ENCODE measurements around the gene SEPTIN6.
"Not testable (repeated sequence)": the region's sequence is repeated elsewhere in the genome, so short reads cannot be mapped to it uniquely, and the experiment has no call there.

Gene SEPTIN6

DNA sequence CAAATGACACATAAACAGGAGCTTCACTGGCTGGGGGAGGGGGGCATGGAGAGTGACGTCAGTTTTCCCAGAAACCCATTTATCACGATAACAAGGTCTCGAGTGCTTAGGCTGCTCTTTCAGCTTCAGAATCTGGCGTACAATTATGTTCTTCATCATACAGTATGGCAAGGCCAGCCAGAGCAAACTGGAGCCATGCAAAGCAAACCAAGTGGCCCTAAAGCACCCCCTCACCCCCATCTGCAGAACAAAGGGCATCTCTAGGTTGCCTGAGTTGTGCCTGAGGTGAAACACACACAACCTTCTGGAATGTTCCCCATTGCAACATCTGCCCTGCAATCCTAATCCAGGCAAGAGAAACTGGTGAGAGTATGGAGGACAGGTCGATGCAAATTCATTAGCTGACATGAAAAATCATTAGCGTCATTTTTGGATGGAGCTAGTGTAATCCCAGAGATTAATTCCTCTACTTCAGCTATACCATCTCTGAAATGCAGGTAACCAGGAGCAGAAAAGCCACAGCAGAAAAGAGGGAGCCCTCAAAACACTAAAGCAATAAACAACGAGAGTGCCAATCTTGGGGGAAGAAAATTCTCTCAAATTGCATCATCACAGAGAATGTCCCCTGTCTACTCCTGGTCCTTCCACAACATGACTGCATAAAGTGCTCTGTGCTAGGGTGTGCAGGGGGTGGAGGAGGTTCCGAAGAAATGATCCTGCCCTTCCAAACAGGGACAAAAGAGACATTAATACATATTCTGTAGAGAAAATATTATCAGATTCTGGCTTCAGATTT lies 1.8 kb downstream of the SEPTIN6 start:
- DNase-seq, result no peak

DNA sequence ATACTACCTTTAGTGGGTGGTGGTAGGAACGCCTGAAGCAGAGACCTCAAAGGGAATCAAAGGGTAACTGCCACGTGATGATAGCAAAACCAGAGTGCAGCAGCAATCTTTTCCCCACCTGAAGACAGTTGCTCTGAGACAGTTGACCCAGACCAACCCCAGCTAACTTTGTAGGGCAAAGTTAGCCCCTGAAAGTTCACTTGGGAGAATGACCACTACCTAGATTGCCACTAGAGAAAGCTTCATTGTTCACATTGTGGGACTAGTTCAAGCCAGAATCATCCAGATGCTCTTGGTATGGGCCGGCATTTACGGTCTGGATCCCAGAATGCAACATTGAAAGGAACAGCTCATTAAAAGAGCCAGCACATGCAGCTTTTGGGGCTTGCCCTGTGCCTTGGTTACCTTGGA lies 4.1 kb downstream of the SEPTIN6 start:
- no peak for DNase-seq

DNA sequence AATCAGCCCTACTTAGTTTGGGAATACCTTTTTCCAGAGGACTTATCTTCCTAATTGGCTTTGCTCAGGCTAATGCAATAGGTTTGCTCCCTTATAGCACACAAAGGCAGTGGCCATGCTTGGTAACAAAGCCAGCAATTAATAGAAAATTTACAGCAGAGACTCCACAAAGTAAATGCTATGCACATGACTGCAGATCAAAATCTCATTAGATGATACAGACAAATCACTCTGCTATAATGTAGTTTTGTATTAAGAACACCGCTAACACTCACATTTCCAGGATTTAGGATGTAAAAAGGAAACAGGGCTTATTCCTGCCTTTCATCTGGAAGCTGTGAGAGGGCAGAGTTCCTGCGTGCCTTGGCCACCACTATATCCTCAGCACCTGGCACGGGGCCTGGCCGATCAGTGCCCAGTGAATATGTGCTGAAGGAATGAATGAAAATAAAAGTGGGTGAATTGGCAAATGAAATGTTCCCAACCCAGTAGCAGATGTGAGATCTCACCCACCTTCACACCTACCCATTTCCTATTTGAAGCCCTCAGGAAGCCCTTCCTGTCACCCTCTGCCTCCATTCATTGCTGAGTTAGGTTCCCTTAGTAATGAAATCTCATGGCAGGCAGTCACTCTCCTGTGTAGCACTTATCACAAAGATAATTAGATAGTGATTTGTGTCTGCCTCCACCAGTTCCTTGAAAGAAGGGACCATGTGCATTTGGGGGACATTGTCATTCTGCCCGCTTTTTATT lies 5.1 kb downstream of the SEPTIN6 start:
- DNase-seq, result no peak

DNA sequence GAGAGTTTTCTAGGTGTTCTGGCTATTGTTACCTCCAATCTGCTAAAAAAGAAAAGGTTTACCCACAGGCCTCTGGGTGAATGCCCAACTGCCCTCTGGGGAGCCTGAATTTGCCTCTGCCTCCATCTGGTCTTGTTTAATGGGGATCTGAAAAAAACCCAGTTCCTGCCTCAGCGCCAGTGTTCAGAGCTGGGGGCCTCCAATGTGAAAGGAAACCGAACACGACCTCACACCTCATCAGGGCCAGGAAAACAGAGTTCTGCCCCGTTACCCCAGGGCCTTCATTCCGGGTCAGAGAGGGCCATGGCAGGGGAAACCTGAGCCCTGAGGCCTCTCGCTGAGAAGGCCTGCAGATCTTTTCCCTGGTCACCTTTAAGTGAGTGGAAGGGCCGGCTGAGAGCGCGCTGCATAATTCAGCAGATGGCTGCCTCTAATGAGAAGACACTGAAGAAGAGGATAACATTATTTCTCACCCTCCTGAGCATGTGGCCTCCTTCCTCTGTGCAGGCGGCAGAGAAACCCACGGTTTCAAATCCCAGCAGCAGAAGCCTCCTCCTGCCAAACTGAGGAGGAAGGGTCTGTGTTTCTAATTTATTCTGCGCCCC lies 6.8 kb downstream of the SEPTIN6 start:
- no peak for DNase-seq

DNA sequence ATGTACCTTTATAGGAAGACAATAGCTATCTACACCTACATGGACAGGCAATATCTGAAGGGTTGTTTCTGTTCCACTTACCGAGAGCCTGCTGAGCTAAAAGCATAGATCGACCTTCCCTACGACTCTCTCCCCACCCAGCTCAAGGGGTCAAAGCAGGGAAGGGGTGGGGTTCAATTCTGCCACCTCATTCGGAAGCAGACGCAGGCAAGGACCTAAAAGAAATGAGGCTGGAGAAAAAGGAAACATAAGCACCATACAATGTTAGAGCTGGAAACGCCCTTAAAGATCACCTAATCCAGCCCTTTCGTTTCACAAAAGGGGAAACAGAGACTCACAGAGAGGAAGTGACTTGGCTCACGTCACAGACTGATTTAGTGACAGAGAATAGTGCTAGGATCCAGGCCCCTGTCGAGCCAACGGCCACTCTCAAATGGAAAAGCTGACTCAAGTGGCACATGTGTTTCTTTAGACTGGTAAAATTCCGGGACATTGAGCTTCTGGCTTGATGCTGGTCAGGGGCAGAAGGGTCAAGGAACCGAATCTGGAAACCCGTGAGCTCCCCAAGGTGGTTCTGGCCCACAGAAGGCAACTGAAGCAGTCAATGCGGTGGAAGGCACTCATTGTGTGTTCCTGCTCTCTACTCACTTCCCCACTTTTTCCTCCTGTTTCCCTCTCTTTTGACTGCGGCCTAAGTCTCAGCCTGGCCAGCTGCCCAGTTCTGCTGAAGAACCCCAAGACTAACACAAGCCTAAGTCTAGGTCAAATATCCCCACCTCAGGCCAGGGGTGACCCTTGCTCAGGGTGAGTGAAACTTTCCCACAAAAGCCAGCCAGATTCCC lies 7.5 kb downstream of the SEPTIN6 start:
- peak in 1 of 2 experiments; percentile 24 for DNase-seq

DNA sequence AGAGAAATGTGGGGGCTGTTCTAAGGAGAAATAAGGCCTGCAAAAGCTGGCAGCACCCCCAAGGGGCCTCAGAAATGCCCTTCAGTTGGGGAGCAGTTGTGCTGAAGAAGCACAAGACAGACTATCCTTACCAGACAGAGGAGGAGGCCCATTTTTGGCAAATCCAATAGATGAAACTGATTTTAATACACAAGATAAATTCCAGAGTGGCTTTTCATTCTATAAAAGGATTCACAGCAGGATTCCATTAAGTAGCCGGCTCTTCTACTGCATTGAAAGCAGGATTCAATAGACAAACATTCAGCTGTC lies 8.1 kb downstream of the SEPTIN6 start:
- DNase-seq, result no peak

DNA sequence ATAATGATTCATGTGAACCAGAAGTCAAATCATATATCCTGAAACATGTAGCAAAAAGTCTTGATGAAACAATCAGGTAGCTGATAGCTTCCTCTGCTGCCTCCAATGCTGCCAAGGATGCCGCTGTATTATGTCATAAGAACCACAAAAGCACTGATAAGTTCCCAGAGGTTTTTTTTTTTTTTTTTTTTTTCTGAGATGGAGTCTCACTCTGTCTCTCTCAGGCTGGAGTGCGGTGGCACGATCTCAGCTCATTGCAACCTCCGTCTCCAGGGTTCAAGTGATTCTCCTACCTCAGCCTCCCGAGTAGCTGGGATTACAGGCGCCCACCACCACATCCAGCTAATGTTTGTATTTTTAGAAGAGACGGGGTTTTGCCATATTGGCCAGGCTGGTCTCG lies 8.7 kb downstream of the SEPTIN6 start:
- not testable (repeated sequence) for DNase-seq

DNA sequence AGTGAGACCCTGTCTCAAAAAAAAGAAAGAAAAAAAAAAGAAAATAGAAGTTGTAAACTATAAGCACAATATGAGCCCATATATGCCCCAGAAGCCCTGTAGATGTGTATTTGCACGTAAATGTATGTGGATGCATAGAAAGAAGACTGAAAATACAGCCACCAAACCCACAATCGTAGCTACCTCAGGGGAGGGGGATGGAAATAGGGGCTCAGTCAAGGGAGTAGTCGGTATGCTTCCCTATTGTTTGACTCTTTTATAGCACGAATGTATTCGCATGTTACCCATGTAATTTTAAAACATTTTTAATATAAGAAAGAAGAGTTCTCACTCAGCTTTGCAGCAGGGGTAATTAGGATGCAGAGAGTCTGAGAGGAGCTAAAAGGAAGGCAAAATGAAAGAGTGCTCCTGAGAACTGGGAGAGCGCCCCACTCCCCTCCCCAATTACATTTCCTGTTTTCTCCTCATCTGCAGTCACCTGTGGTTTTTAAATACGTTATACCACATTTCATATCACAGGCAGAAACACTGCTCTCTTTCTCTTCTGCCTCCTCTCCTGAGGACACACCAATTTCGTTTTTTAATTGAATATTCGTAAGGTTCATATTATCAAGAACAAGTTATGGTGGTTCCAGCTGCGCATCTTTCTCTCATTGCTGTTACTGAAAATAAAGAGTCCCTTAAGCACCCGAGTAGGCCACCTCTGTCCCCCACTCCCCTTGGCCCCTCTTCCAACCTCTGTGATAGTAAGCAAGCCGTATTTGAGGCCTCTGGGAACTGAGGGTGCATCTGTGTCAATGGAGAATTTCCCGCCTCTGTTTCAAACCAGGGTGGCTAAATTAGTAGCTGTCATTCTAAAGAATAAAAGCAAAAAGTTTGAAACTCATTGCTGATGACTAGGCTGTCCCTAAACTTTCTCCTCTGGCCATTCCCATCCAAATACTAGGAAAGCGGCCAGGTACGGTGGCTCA lies 10.7 kb downstream of the SEPTIN6 start:
- DNase-seq, result no peak

DNA sequence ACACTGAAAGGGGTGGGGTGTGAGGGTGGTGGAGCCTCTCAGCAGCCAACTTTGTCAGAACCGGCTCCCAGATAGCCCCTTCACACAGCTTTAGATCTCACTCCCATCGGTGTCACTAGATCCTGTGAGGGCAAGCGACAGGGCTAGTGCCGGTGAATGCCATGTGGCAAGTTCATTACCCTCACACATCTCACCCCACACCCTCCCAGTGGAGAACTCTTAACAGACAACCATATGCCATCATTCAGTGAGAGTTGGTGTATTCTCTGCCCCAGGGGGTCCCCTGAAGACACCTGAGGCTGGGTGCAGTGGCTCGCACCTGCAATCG lies 15.3 kb downstream of the SEPTIN6 start:
- DNase-seq, result no peak

DNA sequence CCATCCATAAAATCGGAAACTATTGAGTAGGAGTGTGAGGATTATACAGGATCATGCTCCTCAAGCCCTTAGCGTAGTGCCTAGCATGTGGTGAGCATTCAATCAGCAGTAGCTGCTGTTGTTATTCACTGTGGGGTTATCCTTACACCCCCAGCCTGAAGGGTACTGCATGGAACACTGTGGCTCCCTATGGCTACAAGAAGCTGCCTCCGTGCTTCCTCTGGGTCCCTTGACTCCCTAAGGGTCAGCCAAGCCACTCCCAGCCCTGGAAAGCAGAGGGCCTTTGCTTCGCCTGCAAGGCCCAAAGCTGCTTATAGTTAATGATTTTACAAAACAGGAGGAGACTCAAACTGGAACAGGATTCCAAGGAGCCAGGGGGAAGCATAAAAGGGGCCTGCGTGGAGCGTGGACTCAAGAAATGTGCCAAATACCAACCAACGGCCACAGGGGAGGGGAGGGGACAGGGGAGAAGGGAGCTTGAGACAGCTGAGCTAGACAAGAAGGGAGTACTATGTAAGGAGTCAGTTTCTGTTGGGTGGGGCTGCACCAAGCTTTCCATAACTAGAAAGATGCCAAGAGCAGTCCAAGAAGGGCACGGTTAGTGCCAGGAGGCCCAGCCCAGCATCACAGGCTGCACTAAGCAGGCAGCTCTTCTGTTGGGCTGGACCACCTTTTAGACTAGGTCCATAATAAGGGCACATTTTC lies 15.9 kb downstream of the SEPTIN6 start:
- no peak for DNase-seq

DNA sequence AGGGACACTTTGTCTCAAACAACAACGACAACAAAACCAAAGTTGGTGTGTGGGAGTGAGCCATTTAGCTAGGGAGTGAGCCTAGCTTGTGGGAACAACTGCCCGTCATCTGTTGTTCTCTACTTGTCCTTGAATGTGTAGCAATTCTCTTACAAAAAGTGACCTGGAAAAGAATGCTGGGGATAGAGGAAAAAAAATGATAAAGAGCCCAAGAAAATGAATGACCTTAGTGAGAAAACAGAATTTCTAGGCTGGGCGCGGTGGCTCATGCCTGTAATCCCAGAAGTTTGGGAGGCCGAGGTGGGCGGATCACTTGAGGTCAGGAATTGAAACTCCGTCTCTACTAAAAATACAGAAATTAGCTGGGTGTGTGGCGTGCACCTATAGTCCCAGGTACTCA lies 19.6 kb downstream of the SEPTIN6 start:
- DNase-seq, result no peak

DNA sequence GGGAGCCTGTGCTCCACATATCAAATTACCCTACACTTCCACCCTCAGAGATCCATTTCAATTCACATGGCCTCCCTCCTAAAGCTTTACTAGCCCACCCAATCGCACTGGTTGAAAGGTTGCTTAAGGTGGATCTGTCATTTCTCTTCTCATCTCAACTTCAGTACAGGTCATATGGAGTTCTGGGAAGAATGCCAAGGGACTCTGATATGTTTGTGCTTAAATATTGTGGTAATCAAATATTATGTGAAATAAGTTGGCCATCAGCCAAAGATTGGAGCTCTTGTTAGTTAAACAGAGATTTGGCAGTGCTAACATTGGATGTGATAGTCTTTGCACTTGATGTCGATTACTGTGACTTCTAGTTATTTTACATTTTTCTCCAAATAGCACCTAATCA lies 20.5 kb downstream of the SEPTIN6 start:
- no peak for DNase-seq

DNA sequence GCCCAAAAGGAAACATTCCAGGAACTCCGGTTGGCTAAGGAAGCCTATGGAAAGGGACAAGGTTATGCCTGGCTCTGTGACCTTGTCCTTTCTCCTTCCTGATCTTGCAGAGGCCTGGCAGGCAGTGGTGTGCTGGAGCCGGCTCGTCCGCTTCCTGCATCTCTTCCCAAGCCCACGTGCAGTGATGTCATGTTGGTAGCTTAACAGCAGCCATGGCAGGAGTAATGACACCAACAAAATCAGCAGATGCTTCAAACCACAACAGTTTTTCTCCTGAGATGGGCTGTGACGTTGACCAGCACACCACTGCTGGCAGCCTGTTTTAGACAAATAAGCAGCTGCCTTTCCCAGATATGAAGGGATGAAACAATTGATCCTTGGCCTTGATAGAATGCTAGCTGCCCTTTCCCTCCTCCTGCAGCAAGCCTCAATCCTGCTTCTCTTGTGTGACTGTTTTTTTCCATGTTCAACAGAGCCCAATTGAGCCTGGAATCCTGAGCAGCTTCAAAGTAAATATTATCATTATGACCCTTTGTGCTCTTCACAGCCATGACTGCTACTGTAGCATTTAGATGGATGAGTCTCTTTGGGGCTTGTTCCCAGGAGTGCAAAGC lies 23.4 kb downstream of the SEPTIN6 start:
- DNase-seq, result no peak

DNA sequence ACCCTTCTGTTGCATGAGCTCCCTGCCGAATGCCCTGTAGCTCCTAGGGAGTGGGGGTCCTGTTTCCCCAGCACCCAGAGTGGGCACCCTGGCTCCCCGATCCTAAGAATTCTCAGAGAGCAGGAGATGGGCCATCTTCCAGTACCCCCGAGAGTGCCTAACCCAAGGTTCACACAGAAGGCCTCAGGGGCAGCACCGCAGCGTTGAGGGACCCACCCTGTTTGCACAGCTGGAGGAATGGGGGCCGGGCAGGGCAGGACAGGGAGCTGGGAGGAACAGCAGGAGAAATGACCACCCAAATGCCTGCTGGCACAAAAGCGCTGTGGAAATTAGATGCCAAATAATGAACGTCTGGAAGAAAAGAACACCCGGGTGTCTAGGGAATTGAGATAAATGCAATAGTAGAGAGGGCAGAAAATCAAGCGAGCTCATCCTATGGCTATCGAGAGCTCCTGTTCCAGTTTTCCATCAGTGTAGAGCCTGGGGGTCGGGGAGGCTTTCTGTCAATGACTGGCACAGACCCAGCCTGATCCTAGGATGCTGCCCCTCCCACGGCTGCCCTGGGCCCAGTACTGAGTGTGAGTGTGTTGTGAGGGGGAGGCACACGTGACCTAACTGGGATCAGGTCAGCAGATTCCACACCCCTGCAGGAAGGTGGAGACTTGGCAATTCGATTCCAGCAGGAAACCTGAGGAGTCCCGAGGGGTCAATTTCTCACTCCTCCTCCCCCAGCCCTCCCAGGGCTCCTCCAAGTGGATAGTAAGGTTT lies 25.7 kb downstream of the SEPTIN6 start:
- DNase-seq, result no peak

DNA sequence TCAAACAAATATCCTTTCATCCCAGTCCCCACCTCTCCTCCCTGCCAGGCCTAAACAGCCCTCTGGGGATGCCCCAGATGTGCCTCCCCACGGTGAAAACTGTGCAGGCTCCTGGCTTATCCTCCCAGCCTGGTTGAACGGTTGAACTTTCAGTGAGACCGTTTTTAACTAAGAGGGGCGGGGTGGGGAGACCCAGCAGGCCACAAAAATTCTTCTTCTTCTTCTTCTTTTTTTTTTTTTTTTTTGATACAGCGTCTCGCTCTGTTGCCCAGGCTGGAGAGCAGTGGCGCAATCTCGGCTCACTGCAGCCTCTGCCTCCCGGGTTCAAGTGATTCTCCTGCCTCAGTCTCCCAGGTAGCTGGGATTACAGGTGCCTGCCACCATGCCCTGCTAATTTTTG lies 28.1 kb downstream of the SEPTIN6 start:
- DNase-seq, result not testable (repeated sequence)

DNA sequence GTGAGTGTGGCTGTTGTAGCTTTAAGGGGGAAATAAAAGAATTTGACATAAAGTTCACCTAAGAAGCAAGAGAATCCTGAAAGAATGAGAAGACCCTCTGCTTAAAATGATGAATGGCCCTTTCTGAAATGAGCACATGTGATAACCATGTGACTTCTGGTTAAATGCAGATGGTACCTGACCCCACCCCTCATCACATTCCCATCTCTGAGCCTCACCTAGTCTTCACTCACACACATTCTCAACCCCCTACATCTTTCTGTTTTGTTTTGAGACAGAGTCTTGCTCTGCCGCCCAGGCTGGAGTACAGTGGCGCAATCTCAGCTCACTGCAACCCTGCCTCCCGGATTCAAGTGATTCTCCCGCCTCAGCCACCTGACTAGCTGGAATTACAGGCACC lies 31.5 kb downstream of the SEPTIN6 start:
- no peak for DNase-seq

DNA sequence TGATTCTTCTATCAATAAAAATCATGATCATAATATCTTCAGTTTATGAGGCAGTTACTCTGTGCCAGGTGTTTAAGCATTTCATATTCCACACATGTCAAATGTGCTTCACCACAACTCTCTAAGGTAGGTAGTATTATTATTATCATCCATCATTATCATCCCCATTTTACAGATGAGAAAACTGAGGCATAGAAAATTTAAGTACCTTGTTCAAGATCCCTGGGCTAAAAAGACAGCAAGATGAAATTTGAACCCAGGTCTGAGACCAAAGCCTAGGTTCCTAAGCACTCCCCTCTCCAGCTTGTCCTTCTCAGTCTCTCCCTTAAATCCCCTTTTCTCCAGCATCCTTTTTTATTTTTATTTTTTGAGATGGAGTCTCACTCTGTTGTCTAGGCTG lies 33.4 kb downstream of the SEPTIN6 start:
- no peak for DNase-seq

DNA sequence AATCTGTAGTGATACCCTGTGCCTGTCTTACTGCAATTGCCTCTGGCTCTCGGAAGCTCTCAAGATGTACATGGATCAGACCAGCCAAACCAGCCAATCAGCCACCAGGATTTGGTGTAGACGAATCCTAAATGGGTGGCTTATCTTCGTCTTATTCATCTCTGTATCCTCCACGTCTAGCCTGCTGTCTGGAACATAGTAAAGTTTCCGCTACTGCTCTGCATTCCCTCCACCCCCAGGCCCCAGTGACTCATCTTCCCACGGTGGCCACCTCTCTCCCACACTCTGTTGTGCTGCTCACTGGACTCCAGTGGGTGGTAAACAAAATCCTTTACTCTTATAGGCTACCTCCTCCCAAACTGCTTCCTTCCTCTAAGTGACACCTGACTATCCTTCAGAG lies 37.8 kb downstream of the SEPTIN6 start:
- DNase-seq, result no peak

DNA sequence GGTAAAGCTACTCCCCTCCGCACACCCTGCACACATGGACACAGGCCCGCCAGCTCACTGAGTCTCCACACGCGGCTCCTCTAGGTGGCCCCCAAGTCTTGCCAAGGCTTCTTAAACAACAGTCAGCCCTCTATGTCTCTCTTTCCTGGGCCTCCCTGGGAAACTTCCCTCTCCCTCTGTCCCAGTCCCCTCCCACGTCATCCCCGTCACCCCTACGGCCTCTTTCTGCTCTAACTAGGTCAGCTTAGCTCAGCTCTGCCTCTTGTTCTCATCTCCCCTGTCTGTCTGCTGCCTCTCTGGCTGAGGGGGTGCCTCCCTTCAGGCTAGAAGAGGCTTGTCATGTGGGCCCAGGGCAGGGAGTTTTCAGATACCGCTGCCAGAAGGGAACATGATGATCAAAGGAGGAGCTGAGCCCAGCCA lies 38.8 kb downstream of the SEPTIN6 start:
- DNase-seq, result no peak

DNA sequence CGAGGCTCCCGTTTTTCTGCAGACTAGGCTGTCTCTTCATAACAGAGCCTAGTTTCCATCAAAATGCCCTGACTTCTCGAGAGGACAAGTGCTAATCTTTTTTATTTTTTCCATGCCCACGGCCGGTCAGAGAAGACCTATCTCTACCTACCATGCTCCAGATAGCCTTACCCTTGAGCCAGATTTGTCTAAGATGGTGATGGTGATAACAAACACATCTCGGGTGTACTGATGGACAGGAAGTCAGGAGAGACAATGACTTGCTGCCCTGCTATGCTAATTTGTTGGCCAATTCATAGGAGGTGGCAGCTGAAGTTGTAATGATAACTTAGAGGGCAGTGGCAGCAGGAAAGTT lies 44.6 kb downstream of the SEPTIN6 start:
- no peak for DNase-seq
